ENCODE measurements around the gene AKAP1. TPM values are rescaled to one million over a fixed set of nuclear protein-coding genes. Genes with fewer than 3 reads are reported as not detected.

The AKAP1 gene
- total and polyA plus RNA-seq, 9 of the 15 experiments (the other 6 are each of a cell fraction or from before 2014, with no cell fraction given), result 12.9 to 63.8 (median 36.4) TPM

GRCh38 chr17:57111386-57111785 lies 26.3 kb downstream of the AKAP1 start (continued):
- no peak for TF ChIP-seq EHMT2 (IDR thresholded peaks at IDR 0.05)
- TF ChIP-seq SFPQ (IDR thresholded peaks at IDR 0.05; ENCODE audit: low read depth, low read length), result no peak
- TF ChIP-seq MLLT1 (IDR thresholded peaks at IDR 0.05), result no peak
- no peak for TF ChIP-seq ETV5 (CRISPR knock-in tag; IDR thresholded peaks at IDR 0.05; ENCODE audit: low read depth)
- TF ChIP-seq ZNF717 (CRISPR knock-in tag; IDR thresholded peaks at IDR 0.05), result no peak
- no peak for TF ChIP-seq FOS (IDR thresholded peaks at IDR 0.05; ENCODE audit: extremely low read depth, insufficient read length)
- peak; percentile 58; the same call in 1 of the 2 replicates for TF ChIP-seq C11orf30 (IDR thresholded peaks at IDR 0.05; ENCODE audit: low read depth)
- peak; percentile 95 for TF ChIP-seq RBM25 (IDR thresholded peaks at IDR 0.05; ENCODE audit: low read depth, low read length, severe bottlenecking)
- 0 out of 2 replicates have a peak, but pooled peaks have one; percentile 18 for TF ChIP-seq ZBTB40 (IDR thresholded peaks at IDR 0.05)
- TF ChIP-seq ZBTB40 (CRISPR knock-in tag; IDR thresholded peaks at IDR 0.05), result no peak
- peak; percentile 94 for TF ChIP-seq BCOR (IDR thresholded peaks at IDR 0.05)
- no peak for TF ChIP-seq POLR3G (IDR thresholded peaks at IDR 0.05; ENCODE audit: extremely low read depth, insufficient read length, insufficient replicate concordance)
- TF ChIP-seq NUFIP1 (IDR thresholded peaks at IDR 0.05; ENCODE audit: partially characterized antibody), result no peak
- TF ChIP-seq FOXP1 (CRISPR knock-in tag; IDR thresholded peaks at IDR 0.05), result no peak
- TF ChIP-seq ZFP36 (IDR thresholded peaks at IDR 0.05; ENCODE audit: low read depth, low read length, partially characterized antibody), result peak; percentile 91
- no peak for TF ChIP-seq KLF1 (tag; IDR thresholded peaks at IDR 0.05)
- TF ChIP-seq KDM2B (CRISPR knock-in tag; IDR thresholded peaks at IDR 0.05), result no peak
- peak; percentile 79 for TF ChIP-seq ZNF316 (IDR thresholded peaks at IDR 0.05)
- no peak for TF ChIP-seq KLF10 (CRISPR knock-in tag; IDR thresholded peaks at IDR 0.05)

Measured in K562 (cell line).